Neural progenitor cell (in vitro differentiated cells): Measurements from ENCODE around the gene CDH18.

ENCODE experiments used
- CTCF ChIP-seq: fragments of 200-600 bp; sonication (generic); IDR thresholded peaks from 2 replicates; pipeline ENCODE4 v1.5.1; 2017; ENCODE audit warnings: antibody characterized with exemption, mild to moderate bottlenecking
- EZH2 ChIP-seq: fragments of 200-600 bp; sonication (generic); IDR thresholded peaks from 2 replicates; pipeline ENCODE4 v1.6.1; 2017; ENCODE audit warnings: antibody characterized with exemption, mild to moderate bottlenecking, moderate library complexity
- EZH2phosphoT487 ChIP-seq: fragments of 200-600 bp; sonication (generic); IDR thresholded peaks from 2 replicates; pipeline ENCODE4 v1.6.1; 2017; ENCODE audit warnings: antibody characterized with exemption

- TF ChIP-seq EZH2 (no peak), CTCF (no peak), EZH2phosphoT487 (no peak)
Observed at GRCh38 chr5:19496056-19496455, 491.9 kb downstream of the CDH18 start.
